Stimulated activated naive CD4-positive, alpha-beta T cell treated with Interleukin-2 at 50 U/mL for 16 hours (primary cell): ENCODE data around the gene ABHD17A.

Source experiments
- DNase-seq: peaks from one replicate; lab custom pipeline; 2025; lab: John Stamatoyannopoulos, UW

Gene ABHD17A

GRCh38 chr19:1853295-1854038 is 31.8 kb downstream of the ABHD17A start:
- peak; percentile 75 for DNase-seq

GRCh38 chr19:1852581-1853128 is 32.6 kb downstream of the ABHD17A start:
- no peak for DNase-seq

- peak; percentile 42 for DNase-seq
These were observed 33.4 kb downstream of the ABHD17A start for GRCh38 chr19:1851654-1852580.

- no peak for DNase-seq
These were observed 34.3 kb downstream of the ABHD17A start for GRCh38 chr19:1850809-1851653.

GRCh38 chr19:1849886-1850398 is 35.4 kb downstream of the ABHD17A start:
- DNase-seq = no peak

GRCh38 chr19:1849132-1849474 is 36.2 kb downstream of the ABHD17A start:
- no peak for DNase-seq

GRCh38 chr19:1848399-1849131 is 36.7 kb downstream of the ABHD17A start, which contains the start of gene REXO1:
Gene REXO1 (minus strand): TSS chr19:1848483. CDS start chr19:1848358, 125 bp downstream.
- peak; percentile 95 for DNase-seq

GRCh38 chr19:1847684-1848398 is 37.5 kb downstream of the ABHD17A start:
- no peak for DNase-seq

- no peak for DNase-seq
These were observed 38.0 kb downstream of the ABHD17A start for GRCh38 chr19:1847348-1847683.

- DNase-seq = no peak
These were observed 38.6 kb downstream of the ABHD17A start for GRCh38 chr19:1846517-1847204.

- no peak for DNase-seq
These were observed 39.7 kb downstream of the ABHD17A start for GRCh38 chr19:1845642-1846041.

GRCh38 chr19:1845125-1845515 is 40.2 kb downstream of the ABHD17A start:
- no peak for DNase-seq

- DNase-seq = no peak
These were observed 40.7 kb downstream of the ABHD17A start for GRCh38 chr19:1844513-1845124.

- DNase-seq = no peak
These were observed 41.5 kb downstream of the ABHD17A start for GRCh38 chr19:1843646-1844394.

- no peak for DNase-seq
These were observed 42.2 kb downstream of the ABHD17A start for GRCh38 chr19:1843116-1843515.

GRCh38 chr19:1841209-1841924 is 43.9 kb downstream of the ABHD17A start:
- DNase-seq = no peak

GRCh38 chr19:1840541-1841115 is 44.7 kb downstream of the ABHD17A start:
- DNase-seq = no peak
